ENCODE data around the gene CABP5.

GRCh38 chr19:48000846-48001245 lies 43.0 kb downstream of the CABP5 start:
- TF ChIP-seq CTCF (IDR thresholded peaks at IDR 0.05; ENCODE audit: borderline replicate concordance, extremely low read depth, low read length, poor library complexity, severe bottlenecking): no peak
- no peak for TF ChIP-seq EZH2 (IDR thresholded peaks at IDR 0.05; ENCODE audit: borderline replicate concordance, low read depth, low read length, severe bottlenecking)
